ENCODE data around the gene ZP4. TPM values are rescaled to one million over a fixed set of nuclear protein-coding genes. Genes with fewer than 3 reads are reported as not detected.

ZP4 gene
- total RNA-seq, 1 experiment from 2014 or later: not detected

DNA sequence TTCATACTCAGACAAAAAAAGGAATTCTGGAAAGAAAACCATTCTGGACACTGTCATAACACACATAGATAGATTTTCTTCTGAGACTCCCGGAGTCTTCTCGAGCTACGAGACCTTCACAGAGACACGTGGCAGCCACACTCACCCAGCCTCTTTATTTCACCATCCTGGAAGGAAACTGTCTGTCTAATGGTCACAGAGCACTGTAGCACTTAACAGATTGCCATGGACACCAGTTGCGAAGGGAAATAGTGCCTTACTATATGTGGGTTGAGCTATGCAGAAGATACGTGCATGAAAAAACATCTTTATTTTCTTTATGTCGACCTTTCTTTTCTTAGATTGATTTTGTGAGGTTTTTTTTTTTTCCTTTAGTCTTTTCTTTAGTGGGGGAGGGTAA lies 57.9 kb downstream of the ZP4 start:
- Histone ChIP-seq H4K8ac (replicated peaks; ENCODE audit: insufficient read length, low read depth, low read length) (no peak overlapping the region), H3K18ac (ENCODE audit: insufficient read length, low read depth, low read length) (no peak overlapping the region), H3K23ac (ENCODE audit: insufficient read length, low read depth, low read length) (no peak overlapping the region), H2BK20ac (ENCODE audit: low read depth, low read length, poor library complexity, severe bottlenecking) (peak overlapping the region; percentile 60), H2AFZ (ENCODE audit: low read length) (peak overlapping the region; percentile 59), H4K5ac (ENCODE audit: insufficient read length, low read depth, low read length) (no peak overlapping the region), H3K27ac (ENCODE audit: insufficient read length, low read depth, low read length) (no peak overlapping the region), H3T11ph (ENCODE audit: low read length) (no peak overlapping the region), H4K20me1 (ENCODE audit: control insufficient read depth, insufficient read depth, insufficient read length) (no peaks in the 10 kb centered on the region), H3K27me3 (ENCODE audit: insufficient read depth, low read length) (no peaks in the 10 kb centered on the region), H3K56ac (ENCODE audit: insufficient read length, low read depth, low read length) (no peak overlapping the region), H4K91ac (ENCODE audit: insufficient read length, low read depth, low read length) (no peak overlapping the region), H3K4ac (ENCODE audit: low read depth, low read length) (no peak overlapping the region), H3K9ac (ENCODE audit: extremely low read depth, insufficient read length, low read length) (no peak overlapping the region), H3K79me1 (ENCODE audit: insufficient read depth, low read depth, low read length, poor library complexity, severe bottlenecking) (no peaks in the 10 kb centered on the region), H3K23me2 (ENCODE audit: insufficient read length, low read depth, low read length, poor library complexity, severe bottlenecking) (no peaks in the 10 kb centered on the region), H2BK5ac (ENCODE audit: insufficient read length, low read length) (no peak overlapping the region), H3K4me1 (ENCODE audit: insufficient read depth, low read length) (peaks cover 4% of the 10 kb centered on the region; the same call in 1 of the 2 replicates), H2BK120ac (ENCODE audit: low read depth, low read length, poor library complexity, severe bottlenecking) (no peak overlapping the region), H3K4me2 (ENCODE audit: insufficient read depth, insufficient read length, low read length) (no peak overlapping the region), H3K9me3 (ENCODE audit: control insufficient read depth, low read depth, low read length) (no peaks in the 10 kb centered on the region), H2BK12ac (ENCODE audit: insufficient read length, low read depth, low read length) (no peak overlapping the region), H2BK15ac (ENCODE audit: low read depth, low read length) (no peak overlapping the region), H3K79me2 (ENCODE audit: insufficient read depth, low read length) (no peaks in the 10 kb centered on the region), H2AK5ac (ENCODE audit: insufficient read length, low read length) (no peak overlapping the region), H3K14ac (ENCODE audit: insufficient read depth, low read length) (no peak overlapping the region)
- H3K36me3 Mint-ChIP-seq (ENCODE audit: insufficient read depth in 1 of 3, low read depth in 3 of 3): peaks cover 0 to 14% (median 5%) of the 10 kb centered on the region in 3 experiments; a peak in 3 of 7 replicates
- DNase-seq: no peak
- no CpG with 5 or more reads among the region's 7 CpGs for WGBS (ENCODE audit: extremely low coverage, insufficient read length, low lambda C conversion rate)
- no peaks in the 10 kb centered on the region; the same call in 1 of the 2 replicates for H3K27me3 Mint-ChIP-seq (ENCODE audit: low read depth)
- peaks cover 0 to 1% of the 10 kb centered on the region in 2 experiments; a peak in 1 of 5 replicates for H3K9me3 Mint-ChIP-seq
- H3K4me3 Mint-ChIP-seq: no peak overlapping the region
- TF ChIP-seq, protein P1, sequence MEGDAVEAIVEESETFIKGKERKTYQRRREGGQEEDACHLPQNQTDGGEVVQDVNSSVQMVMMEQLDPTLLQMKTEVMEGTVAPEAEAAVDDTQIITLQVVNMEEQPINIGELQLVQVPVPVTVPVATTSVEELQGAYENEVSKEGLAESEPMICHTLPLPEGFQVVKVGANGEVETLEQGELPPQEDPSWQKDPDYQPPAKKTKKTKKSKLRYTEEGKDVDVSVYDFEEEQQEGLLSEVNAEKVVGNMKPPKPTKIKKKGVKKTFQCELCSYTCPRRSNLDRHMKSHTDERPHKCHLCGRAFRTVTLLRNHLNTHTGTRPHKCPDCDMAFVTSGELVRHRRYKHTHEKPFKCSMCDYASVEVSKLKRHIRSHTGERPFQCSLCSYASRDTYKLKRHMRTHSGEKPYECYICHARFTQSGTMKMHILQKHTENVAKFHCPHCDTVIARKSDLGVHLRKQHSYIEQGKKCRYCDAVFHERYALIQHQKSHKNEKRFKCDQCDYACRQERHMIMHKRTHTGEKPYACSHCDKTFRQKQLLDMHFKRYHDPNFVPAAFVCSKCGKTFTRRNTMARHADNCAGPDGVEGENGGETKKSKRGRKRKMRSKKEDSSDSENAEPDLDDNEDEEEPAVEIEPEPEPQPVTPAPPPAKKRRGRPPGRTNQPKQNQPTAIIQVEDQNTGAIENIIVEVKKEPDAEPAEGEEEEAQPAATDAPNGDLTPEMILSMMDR (conservative IDR thresholded peaks at IDR 0.05): no peak
- H3K4me1 Mint-ChIP-seq: peaks cover 27 to 30% of the 10 kb centered on the region in 2 experiments
- H3K27ac Mint-ChIP-seq: peak overlapping the region in 1 of 3 experiments; percentile 40; a peak in 3 of 7 replicates

Data from H9 (cell line).